Measurements from ENCODE around the gene KRTCAP2. TPM values are rescaled to one million over a fixed set of nuclear protein-coding genes. Genes with fewer than 3 reads are reported as not detected.
A peak's percentile ranks its signal among the peaks of the same experiment; 100 is the strongest.
"Not testable (repeated sequence)": the region's sequence is repeated elsewhere in the genome, so short reads cannot be mapped to it uniquely, and the experiment has no call there.

The KRTCAP2 gene
- total RNA-seq, 1 donor from 2014 or later = 126 TPM

DNA sequence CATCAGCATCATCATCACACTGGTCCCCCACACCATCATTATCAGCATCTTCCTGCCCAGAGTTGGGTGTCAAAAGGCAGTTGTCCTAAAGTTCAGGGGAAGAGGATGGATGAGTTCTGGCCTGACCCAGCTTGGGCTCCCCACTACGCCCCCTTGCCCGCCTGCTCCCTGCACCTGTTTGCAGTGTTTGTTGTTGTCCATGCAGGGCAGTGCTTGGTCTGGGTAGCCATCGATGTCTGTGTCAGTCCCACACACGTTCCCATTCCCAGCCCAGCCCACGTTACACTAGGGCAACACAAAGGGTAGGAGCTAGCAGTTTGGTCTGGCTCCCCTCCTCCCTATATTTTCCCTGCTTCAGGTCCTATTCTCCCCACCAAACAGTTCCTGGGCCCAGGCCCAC lies 27.8 kb upstream of the KRTCAP2 start:
- DNase-seq (ENCODE audit: low read depth in 2 of 2) = no peak

- DNase-seq (ENCODE audit: low read depth in 2 of 2) = no peak
These were observed 26.7 kb upstream of the KRTCAP2 start for GRCh38 chr1:155199792-155200191.

DNA sequence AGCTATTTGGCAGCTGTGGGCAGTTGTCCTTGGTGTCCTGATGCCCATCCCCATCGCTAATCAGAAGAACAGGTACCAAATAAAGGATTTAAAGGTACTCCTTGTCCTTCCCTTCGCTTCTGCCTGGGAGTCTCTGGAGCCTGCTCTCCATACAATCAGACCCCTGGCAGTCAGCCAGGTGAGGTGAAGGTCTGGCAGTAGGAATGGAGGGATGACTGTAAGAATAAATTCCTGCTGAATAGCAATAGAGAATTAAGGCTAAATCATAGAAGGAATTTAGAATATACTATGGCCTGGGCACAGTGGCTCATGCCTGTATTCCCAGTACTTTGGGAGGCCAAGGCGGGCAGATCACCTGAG lies 25.4 kb upstream of the KRTCAP2 start:
- no peak for DNase-seq (ENCODE audit: low read depth in 2 of 2)

- DNase-seq (ENCODE audit: low read depth in 2 of 2) = no peak
These were observed 24.9 kb upstream of the KRTCAP2 start for GRCh38 chr1:155197901-155198546.

GRCh38 chr1:155196893-155197638 lies 24.0 kb upstream of the KRTCAP2 start:
- no peak for DNase-seq (ENCODE audit: low read depth in 2 of 2)

DNA sequence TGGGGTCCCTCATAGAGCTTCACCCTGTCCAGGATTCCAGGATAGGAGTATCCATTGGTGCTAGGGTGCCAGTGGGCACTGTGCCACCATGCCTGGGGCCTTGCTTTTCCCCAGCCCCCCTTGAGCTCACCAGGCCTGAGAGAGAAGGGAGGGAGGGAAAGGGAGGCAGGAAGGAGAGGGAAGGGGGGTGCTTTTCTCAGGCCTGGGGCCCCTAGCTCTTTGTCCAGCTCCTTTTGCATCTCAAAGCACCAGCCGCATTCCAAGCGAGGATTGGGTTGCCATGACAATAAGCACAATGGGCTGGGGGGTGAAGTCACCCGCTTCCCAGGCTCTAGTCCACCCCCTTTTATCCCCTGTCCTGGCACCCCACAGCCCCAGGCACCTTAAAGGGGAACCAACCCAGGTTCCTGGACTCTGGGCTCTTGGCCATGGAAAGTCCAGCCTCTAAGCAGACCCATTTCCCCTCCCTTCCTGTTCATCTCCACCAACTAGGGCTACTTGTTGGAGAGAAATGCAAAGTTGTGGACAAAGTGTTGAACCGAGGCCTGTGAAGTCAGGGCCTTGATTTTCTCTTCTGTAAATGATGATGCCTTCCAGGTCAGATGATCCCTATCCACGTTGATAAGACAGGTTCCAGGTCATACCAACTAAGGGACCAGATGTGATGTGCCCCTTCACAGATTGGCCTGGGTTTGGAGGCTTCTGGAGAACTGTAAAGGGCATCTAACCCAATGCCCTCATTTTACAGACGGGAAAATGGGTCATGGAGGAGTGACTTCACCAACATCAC lies 23.2 kb upstream of the KRTCAP2 start:
- no peak for DNase-seq (ENCODE audit: low read depth in 2 of 2)

GRCh38 chr1:155195201-155196102 lies 22.3 kb upstream of the KRTCAP2 start:
- no peak for DNase-seq (ENCODE audit: low read depth in 2 of 2)

DNA sequence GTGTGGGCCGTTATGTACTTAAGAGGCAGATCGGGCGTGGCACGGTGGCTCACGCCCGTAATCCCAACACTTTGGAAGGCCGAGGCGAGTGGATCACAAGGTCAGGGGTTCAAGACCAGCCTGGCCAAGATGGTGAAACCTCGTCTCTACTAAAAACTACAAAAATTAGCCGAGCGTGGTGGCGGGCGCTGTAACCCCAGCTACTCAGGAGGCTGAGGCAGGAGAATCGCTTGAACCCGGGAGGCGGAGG lies 20.8 kb upstream of the KRTCAP2 start:
- not testable (repeated sequence) for DNase-seq (ENCODE audit: low read depth in 2 of 2)

GRCh38 chr1:155193275-155193990 lies 20.3 kb upstream of the KRTCAP2 start:
- DNase-seq (ENCODE audit: low read depth in 2 of 2) = peak; percentile 58 to 85

- no peak for DNase-seq (ENCODE audit: low read depth in 2 of 2)
These were observed 19.5 kb upstream of the KRTCAP2 start for GRCh38 chr1:155192346-155193274.

- no peak for DNase-seq (ENCODE audit: low read depth in 2 of 2)
These were observed 18.8 kb upstream of the KRTCAP2 start for GRCh38 chr1:155191904-155192303.

DNA sequence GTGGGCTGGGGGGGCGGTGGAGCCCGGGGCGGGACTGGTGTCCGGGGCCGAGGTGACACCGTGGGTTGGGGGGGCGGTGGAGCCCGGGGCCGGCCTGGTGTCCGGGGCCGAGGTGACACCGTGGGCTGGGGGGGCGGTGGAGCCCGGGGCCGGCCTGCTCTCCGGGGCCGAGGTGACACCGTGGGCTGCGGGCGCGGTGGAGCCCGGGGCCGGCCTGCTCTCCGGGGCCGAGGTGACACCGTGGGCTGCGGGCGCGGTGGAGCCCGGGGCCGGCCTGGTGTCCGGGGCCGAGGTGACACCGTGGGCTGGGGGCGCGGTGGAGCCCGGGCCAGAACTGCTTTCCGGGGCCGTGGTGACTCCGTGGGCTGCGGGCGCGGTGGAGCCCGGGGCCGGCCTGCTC lies 16.8 kb upstream of the KRTCAP2 start:
- DNase-seq (ENCODE audit: low read depth in 2 of 2) = not testable (repeated sequence)

GRCh38 chr1:155188268-155188667 lies 15.2 kb upstream of the KRTCAP2 start:
- no peak for DNase-seq (ENCODE audit: low read depth in 2 of 2)

DNA sequence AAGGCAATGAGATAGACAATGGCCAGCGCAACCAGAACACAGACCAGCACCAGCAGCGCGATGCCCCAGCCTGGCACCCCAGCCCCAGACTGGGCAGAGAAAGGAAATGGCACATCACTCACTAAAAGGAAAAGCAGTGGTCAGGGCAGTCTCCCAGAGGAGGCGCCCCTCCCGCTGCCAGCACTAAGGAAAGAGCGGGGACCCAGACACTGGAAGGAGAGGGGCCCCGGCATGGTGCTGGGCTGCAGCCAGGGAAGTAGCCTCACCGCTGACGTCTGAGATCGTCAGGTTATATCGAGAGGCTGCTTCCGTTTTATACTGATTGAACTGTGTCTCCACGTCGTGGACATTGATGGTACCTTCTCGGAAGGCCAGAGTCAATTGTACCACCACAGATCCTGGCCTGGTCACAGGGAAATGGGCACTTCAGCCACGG lies 14.4 kb upstream of the KRTCAP2 start:
- DNase-seq (ENCODE audit: low read depth in 2 of 2) = no peak

DNA sequence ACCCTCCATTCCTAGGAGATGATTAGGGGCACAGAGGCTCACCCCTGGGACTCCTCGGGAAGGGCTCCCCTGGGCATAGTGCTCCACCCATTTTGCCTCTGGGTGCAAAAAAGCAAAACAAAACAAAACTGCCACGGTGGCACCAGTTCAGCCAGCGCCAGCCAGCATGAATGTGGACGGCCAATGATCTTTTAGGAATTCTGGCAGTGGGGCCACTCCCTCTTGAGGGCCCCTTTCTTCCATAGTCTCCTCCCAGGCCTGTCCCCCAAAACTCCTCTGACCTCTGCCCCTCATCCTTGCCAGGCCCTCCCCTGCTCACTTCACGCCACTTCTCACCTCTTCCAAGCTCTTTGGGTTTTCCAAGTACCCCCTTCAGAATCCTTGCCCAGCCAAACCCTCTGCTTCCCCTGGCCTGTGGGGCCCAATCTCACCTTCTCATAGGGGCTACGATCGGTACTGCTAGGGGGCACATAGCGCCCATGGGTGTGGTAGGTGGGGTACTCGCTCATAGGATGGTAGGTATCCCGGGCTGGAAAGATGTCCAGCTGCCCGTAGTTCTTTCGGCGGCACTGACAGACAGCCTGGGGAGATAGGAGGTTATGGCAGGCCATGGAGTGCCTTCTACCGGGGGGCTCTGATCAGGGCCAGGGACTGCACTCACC lies 13.8 kb upstream of the KRTCAP2 start:
- DNase-seq (ENCODE audit: low read depth in 2 of 2) = no peak

- DNase-seq (ENCODE audit: low read depth in 2 of 2) = no peak
These were observed 13.1 kb upstream of the KRTCAP2 start for GRCh38 chr1:155186067-155186793.

GRCh38 chr1:155185783-155186066 lies 12.6 kb upstream of the KRTCAP2 start:
- DNase-seq (ENCODE audit: low read depth in 2 of 2) = no peak

DNA sequence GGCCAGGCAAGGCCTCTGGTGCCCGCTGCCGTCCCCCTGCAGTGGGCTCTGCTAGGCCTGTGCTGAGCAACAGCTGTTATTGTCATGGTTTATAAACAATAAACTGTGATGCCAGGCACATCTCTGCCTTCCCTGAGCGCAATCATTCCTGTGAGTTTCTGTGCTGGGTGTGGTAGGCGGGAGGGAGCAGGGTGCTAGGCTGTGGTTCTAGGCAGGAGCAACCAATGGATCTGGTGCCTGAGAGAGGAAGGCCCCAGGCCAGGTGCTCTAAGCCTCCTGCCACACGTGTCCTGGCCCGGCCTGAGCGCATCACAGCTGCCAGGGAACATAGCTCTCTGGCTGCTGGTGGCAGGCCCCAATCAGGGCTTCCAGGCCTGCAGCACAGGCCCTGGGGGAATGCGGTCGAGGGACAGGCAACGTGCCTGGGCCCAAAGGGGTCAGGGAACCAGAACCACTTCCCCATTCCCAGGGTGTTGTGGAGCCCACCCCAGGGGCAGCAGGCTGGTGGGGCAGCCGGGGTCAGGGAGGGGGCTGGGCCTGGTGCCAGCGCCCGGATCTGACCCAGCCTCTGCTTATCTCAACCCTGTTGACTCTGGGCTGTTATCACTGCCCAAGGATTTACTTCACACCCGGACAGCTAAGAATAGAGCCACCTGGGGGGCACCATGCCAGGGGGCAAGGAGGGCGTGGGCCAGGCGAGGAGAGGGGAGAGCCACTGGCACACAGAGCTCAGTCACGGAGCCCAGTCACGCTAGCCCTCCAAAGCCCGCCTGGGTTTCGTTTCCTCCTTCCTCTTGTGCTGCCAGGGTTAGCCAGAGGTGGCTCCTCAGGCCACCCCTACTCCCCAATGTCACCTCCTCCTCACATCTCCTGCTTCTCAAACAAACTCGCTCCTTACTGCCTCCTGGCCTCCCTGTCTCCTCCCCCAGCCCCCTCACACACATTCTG lies 12.0 kb upstream of the KRTCAP2 start:
- no peak for DNase-seq (ENCODE audit: low read depth in 2 of 2)

Measured in dermis microvascular lymphatic vessel endothelial cell (primary cell).